Fibroblast of skin of left quadriceps (primary cell): ENCODE results near the gene ZNF511.

Experiments used
- DNase-seq, 2 experiments: peaks; one replicate each; pipeline ENCODE4 v3.0.0-alpha.2; 2013; ENCODE audit warnings: low read depth in 2 of 2

The ZNF511 gene

GRCh38 chr10:133274751-133275683 lies 33.7 kb upstream of the ZNF511 start:
- no peak for DNase-seq

GRCh38 chr10:133275684-133276092 lies 33.0 kb upstream of the ZNF511 start:
- DNase-seq = no peak

- no peak for DNase-seq
These were observed 32.6 kb upstream of the ZNF511 start for GRCh38 chr10:133276100-133276434.

GRCh38 chr10:133276435-133277201 lies 32.1 kb upstream of the ZNF511 start, which contains the start of gene ADAM8:
ADAM8 (minus strand) TSS chr10:133276868; CDS start chr10:133276817, 51 bp downstream.
- DNase-seq = no peak

GRCh38 chr10:133277277-133277992 lies 31.3 kb upstream of the ZNF511 start:
- no peak for DNase-seq

GRCh38 chr10:133277993-133278576 lies 30.6 kb upstream of the ZNF511 start:
- DNase-seq = no peak

GRCh38 chr10:133278577-133279265 lies 30.0 kb upstream of the ZNF511 start:
- DNase-seq = no peak

- no peak for DNase-seq
These were observed 29.1 kb upstream of the ZNF511 start for GRCh38 chr10:133279326-133280226.

GRCh38 chr10:133280391-133281059 lies 28.2 kb upstream of the ZNF511 start:
- no peak for DNase-seq

GRCh38 chr10:133281084-133281483 lies 27.6 kb upstream of the ZNF511 start:
- DNase-seq = no peak

GRCh38 chr10:133281628-133282372 lies 26.9 kb upstream of the ZNF511 start:
- no peak for DNase-seq

GRCh38 chr10:133282846-133283390 lies 25.8 kb upstream of the ZNF511 start:
- no peak for DNase-seq

- no peak for DNase-seq
These were observed 24.8 kb upstream of the ZNF511 start for GRCh38 chr10:133283931-133284330.

- no peak for DNase-seq
These were observed 23.5 kb upstream of the ZNF511 start for GRCh38 chr10:133285217-133285616.

- DNase-seq = no peak
These were observed 22.3 kb upstream of the ZNF511 start for GRCh38 chr10:133286366-133286765.

GRCh38 chr10:133287832-133288500 lies 20.7 kb upstream of the ZNF511 start:
- no peak for DNase-seq

- DNase-seq = no peak
These were observed 19.0 kb upstream of the ZNF511 start for GRCh38 chr10:133289761-133290160.
